ENCODE measurements around the gene DUSP14. TPM values are rescaled to one million over a fixed set of nuclear protein-coding genes. Genes with fewer than 3 reads are reported as not detected.

The DUSP14 gene
- total and polyA plus RNA-seq, 2 of the 8 experiments (the other 6 are each of a cell fraction or from before 2014, with no cell fraction given), result 22.1 to 37.9 TPM

DNA sequence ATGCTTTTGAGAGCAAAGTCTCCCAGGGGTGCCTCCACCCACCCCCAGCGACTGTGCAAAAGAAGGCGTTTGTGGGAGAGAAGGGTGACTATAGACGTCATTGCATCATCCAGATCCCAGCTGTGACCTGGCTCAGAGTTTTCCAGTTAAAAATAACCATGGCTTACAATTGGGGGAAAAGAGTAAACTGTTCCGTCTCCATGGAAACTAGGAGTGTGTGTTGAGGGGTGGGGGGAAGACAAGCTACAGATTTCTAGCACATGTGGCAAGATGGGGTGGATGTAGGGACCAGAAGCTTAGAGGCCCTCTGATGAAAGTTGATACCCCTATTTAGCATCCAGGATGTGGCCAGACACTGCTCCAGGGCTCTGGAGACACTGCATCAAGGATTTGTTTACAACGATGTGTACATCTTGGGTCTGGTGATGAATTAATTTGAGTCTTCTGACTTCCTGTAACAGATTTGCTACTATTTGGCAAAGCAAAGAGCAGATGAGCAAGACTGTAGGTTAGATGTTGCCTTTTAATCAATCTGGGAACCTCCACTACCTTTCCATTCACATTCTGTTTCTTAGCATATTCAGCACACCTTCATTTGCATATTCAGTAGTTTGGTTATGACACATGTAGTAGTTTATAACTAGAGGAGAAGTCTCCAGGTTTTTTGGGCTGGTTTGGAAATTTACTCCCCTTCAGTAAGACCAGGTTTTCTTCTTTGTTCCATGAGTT lies 6.2 kb upstream of the DUSP14 start:
- no peak overlapping the region for H2BK15ac ChIP-seq (ENCODE audit: low read length)
- no peak overlapping the region for H3K4ac ChIP-seq (replicated peaks; ENCODE audit: insufficient read length, low read depth, low read length)
- no peak overlapping the region for H3K4me2 ChIP-seq (ENCODE audit: insufficient read depth in 1 of 2, low read depth in 2 of 2, low read length in 2 of 2)
- CTCF ChIA-PET (ENCODE audit: partially characterized antibody), result interaction anchor here (0.7 to 2.7 kb wide), 6 partner anchors 24 to 110 kb away, joined by 3 to 7 read pairs (median 4); no protein-coding TSS in a partner anchor
- no peak for DNase-seq (ENCODE audit: low read depth in 1 of 2, low spot score in 2 of 2)
- 73% methylated on average over 5 of the region's 5 CpGs; no CpG with 5 or more reads in 1 of the 2 experiments for WGBS, 2 experiments (ENCODE audit: extremely low coverage in 1 of 2, insufficient coverage in 1 of 2, insufficient read length in 1 of 2, insufficient replicate concordance in 2 of 2, low coverage in 1 of 2, low lambda C conversion rate in 2 of 2, missing lambda C conversion rate in 1 of 2)
- peaks cover under 1% of the 10 kb centered on the region; the same call in 1 of the 2 replicates for H3K23me2 ChIP-seq (ENCODE audit: low read depth, low read length)
- no peaks in the 10 kb centered on the region; a peak in 2 of 7 replicates for H3K27me3 ChIP-seq (replicated peaks in 1 of 4; ENCODE audit: control insufficient read depth in 3 of 4, extremely low read depth in 1 of 4, insufficient read depth in 3 of 4, low read length in 3 of 4)
- H4K91ac ChIP-seq (replicated peaks; ENCODE audit: insufficient read length, low read length), result no peak overlapping the region
- H2BK20ac ChIP-seq (ENCODE audit: low read length), result no peak overlapping the region
- 0 out of 2 replicates have a peak overlapping the region, but pooled peaks have one; percentile 18 for H2BK5ac ChIP-seq (ENCODE audit: low read depth, low read length)
- no peaks in the 10 kb centered on the region for H3K79me2 ChIP-seq (ENCODE audit: control insufficient read depth in 1 of 2, insufficient read depth in 2 of 2, low read length in 2 of 2)
- no peak overlapping the region for H2BK120ac ChIP-seq (replicated peaks; ENCODE audit: low read depth, low read length)
- no peak overlapping the region for H3K23ac ChIP-seq (ENCODE audit: insufficient read length)
- POLR2A ChIA-PET (ENCODE audit: partially characterized antibody), result interaction anchor here (0.8 to 1.1 kb wide), 2 partner anchors 29 to 125 kb away, joined by 3 to 5 read pairs; no protein-coding TSS in a partner anchor
- no peaks in the 10 kb centered on the region for H3K9me3 ChIP-seq (ENCODE audit: insufficient read depth in 2 of 2, low read depth in 1 of 2, low read length in 1 of 2)
- TF ChIP-seq ATF3 (IDR thresholded peaks at IDR 0.05; ENCODE audit: insufficient read depth, low read depth, low read length) (0 out of 2 replicates have a peak, but pooled peaks have one; percentile 7), TAF1 (IDR thresholded peaks at IDR 0.05; ENCODE audit: low read depth, low read length) (no peak), CEBPB (IDR thresholded peaks at IDR 0.05; ENCODE audit: low read depth, low read length) (peak; percentile 80), ATF2 (IDR thresholded peaks at IDR 0.05; ENCODE audit: low read length) (no peak), JUND (IDR thresholded peaks at IDR 0.05; ENCODE audit: low read length) (peak; percentile 7; the same call in 1 of the 2 replicates), CBX8 (IDR thresholded peaks at IDR 0.05; ENCODE audit: borderline replicate concordance, low read depth, low read length) (no peak)
- H4K20me1 ChIP-seq (replicated peaks in 1 of 2; ENCODE audit: control insufficient read depth in 1 of 2, insufficient read depth in 2 of 2, low read length in 2 of 2), result no peaks in the 10 kb centered on the region
- no peak overlapping the region for H3K14ac ChIP-seq (ENCODE audit: insufficient read length)
- H3K4me1 ChIP-seq (replicated peaks in 1 of 4; ENCODE audit: control insufficient read depth in 3 of 4, insufficient read depth in 4 of 4, low read length in 3 of 4), result peaks cover 4 to 14% (median 9%) of the 10 kb centered on the region in 4 experiments; a peak in 6 of 7 replicates
- no peak overlapping the region for H3K4me3 ChIP-seq (ENCODE audit: extremely low read depth in 1 of 4, insufficient read depth in 2 of 4, low read depth in 3 of 4, low read length in 4 of 4)
- no peak overlapping the region for H3K18ac ChIP-seq (ENCODE audit: extremely low read depth, low read length)
- H2AK5ac ChIP-seq (ENCODE audit: low read depth, low read length), result no peak overlapping the region
- peak overlapping the region; percentile 5; the same call in 1 of the 2 replicates for H3K27ac ChIP-seq (ENCODE audit: low read depth, low read length)
- H3K36me3 ChIP-seq (ENCODE audit: control insufficient read depth in 2 of 4, insufficient read depth in 4 of 4, low read length in 3 of 4), result peaks cover 0 to 6% (median 2%) of the 10 kb centered on the region in 4 experiments; a peak in 4 of 8 replicates
- H3K56ac ChIP-seq (replicated peaks; ENCODE audit: insufficient read length, low read depth, low read length), result no peak overlapping the region
- no peak for FAIRE-seq
- no peak overlapping the region for H4K5ac ChIP-seq (ENCODE audit: insufficient read length, low read depth, low read length)
- H2BK12ac ChIP-seq (ENCODE audit: low read depth, low read length), result peak overlapping the region; percentile 45; the same call in 1 of the 2 replicates
- H3K79me1 ChIP-seq (ENCODE audit: low read depth, low read length), result no peaks in the 10 kb centered on the region
- H4K8ac ChIP-seq (ENCODE audit: extremely low read depth, insufficient read depth, low read length), result no peak overlapping the region
- H3K9ac ChIP-seq (replicated peaks in 1 of 4; ENCODE audit: extremely low read depth in 1 of 4, low read depth in 3 of 4, low read length in 3 of 4), result no peak overlapping the region; a peak in 1 of 7 replicates
- no peak overlapping the region for H2AFZ ChIP-seq (ENCODE audit: low read length)
